DOHH2 (cell line): ENCODE data around the gene CTNNA2.

ENCODE experiments used
- H3F3A ChIP-seq: fragments of 200-600 bp; sonication (generic), shearing (Covaris generic); 2 replicates; pipeline ENCODE4 v1.6.0; 2016; ENCODE audit warnings: antibody characterized with exemption, mild to moderate bottlenecking; ENCODE audit not compliant: control insufficient read depth, insufficient read depth
- H3K27ac ChIP-seq: fragments of 200-600 bp; sonication (generic); 2 replicates; pipeline ENCODE4 v1.5.1; 2014; ENCODE audit warnings: low read depth, mild to moderate bottlenecking, low read length, moderate library complexity
- H3K27me3 ChIP-seq: fragments of 200-600 bp; sonication (generic); 2 replicates; pipeline ENCODE4 v1.6.1; 2014; ENCODE audit warnings: mild to moderate bottlenecking, low read length, mixed read lengths; ENCODE audit not compliant: control insufficient read depth
- H3K36me3 ChIP-seq: fragments of 200-600 bp; sonication (generic); 2 replicates; pipeline ENCODE4 v1.6.1; 2014; ENCODE audit warnings: mild to moderate bottlenecking, low read length, moderate library complexity, mixed read lengths; ENCODE audit not compliant: control insufficient read depth
- H3K4me1 ChIP-seq: fragments of 200-600 bp; sonication (generic); 2 replicates; pipeline ENCODE4 v1.6.1; 2014; ENCODE audit warnings: mild to moderate bottlenecking, low read length, mixed read lengths; ENCODE audit not compliant: control insufficient read depth
- H3K4me2 ChIP-seq: fragments of 200-600 bp; sonication (generic); 2 replicates; pipeline ENCODE4 v1.6.0; 2014; ENCODE audit warnings: mild to moderate bottlenecking, low read length, moderate library complexity
- H3K4me3 ChIP-seq: fragments of 200-600 bp; sonication (generic); 2 replicates; pipeline ENCODE4 v1.5.1; 2014; ENCODE audit warnings: mild to moderate bottlenecking, low read length, mixed read lengths
- H3K79me2 ChIP-seq: fragments of 200-600 bp; sonication (generic); 2 replicates; pipeline ENCODE4 v1.6.1; 2014; ENCODE audit warnings: mild to moderate bottlenecking, low read length, mixed read lengths; ENCODE audit not compliant: control insufficient read depth
- H3K9me2 ChIP-seq: fragments of 200-600 bp; sonication (generic); replicated peaks from 2 replicates; pipeline ENCODE4 v1.6.1; 2014; ENCODE audit warnings: mild to moderate bottlenecking, low read length, mixed read lengths; ENCODE audit not compliant: control insufficient read depth
- H3K9me3 ChIP-seq: fragments of 200-600 bp; sonication (generic); 2 replicates; pipeline ENCODE4 v1.6.1; 2014; ENCODE audit warnings: antibody characterized with exemption, low read length, mixed read lengths; ENCODE audit not compliant: control insufficient read depth, insufficient read depth
- H4K20me1 ChIP-seq: fragments of 200-600 bp; sonication (generic); 2 replicates; pipeline ENCODE4 v1.6.0; 2014; ENCODE audit warnings: low read depth, mild to moderate bottlenecking, antibody characterized with exemption, low read length, moderate library complexity; ENCODE audit not compliant: control insufficient read depth, insufficient read depth
- CTCF ChIP-seq: fragments of 200-600 bp; sonication (generic); IDR thresholded peaks from one replicate; pipeline ENCODE4 v1.5.1; 2014; ENCODE audit warnings: antibody characterized with exemption, mild to moderate bottlenecking, low read depth, low read length; ENCODE audit not compliant: poor library complexity, severe bottlenecking
- EZH2phosphoT487 ChIP-seq: fragments of 200-600 bp; sonication (generic); IDR thresholded peaks from 2 replicates; pipeline ENCODE4 v1.6.1; 2017; ENCODE audit warnings: borderline replicate concordance, mild to moderate bottlenecking, antibody characterized with exemption, low read length, moderate library complexity, mixed read lengths

The CTNNA2 gene

GRCh38 chr2:80374105-80374504 lies 861.3 kb downstream of the CTNNA2 start:
- Histone ChIP-seq H4K20me1 (no peaks in the 10 kb centered on the region), H3K79me2 (no peaks in the 10 kb centered on the region), H3K36me3 (no peaks in the 10 kb centered on the region), H3K4me3 (no peak overlapping the region), H3K9me3 (no peaks in the 10 kb centered on the region; the same call in 1 of the 2 replicates), H3K27me3 (no peaks in the 10 kb centered on the region), H3F3A (no peaks in the 10 kb centered on the region), H3K9me2 (no peaks in the 10 kb centered on the region), H3K4me2 (no peak overlapping the region), H3K27ac (no peak overlapping the region), H3K4me1 (no peaks in the 10 kb centered on the region)
- TF ChIP-seq EZH2phosphoT487 (no peak), CTCF (no peak)

- Histone ChIP-seq H3K4me2 (no peak overlapping the region), H3F3A (no peaks in the 10 kb centered on the region), H3K36me3 (no peaks in the 10 kb centered on the region), H4K20me1 (no peaks in the 10 kb centered on the region), H3K4me3 (no peak overlapping the region), H3K4me1 (no peaks in the 10 kb centered on the region), H3K9me3 (no peaks in the 10 kb centered on the region; the same call in 1 of the 2 replicates), H3K9me2 (no peaks in the 10 kb centered on the region), H3K79me2 (no peaks in the 10 kb centered on the region), H3K27ac (no peak overlapping the region), H3K27me3 (no peaks in the 10 kb centered on the region)
- TF ChIP-seq CTCF (no peak), EZH2phosphoT487 (no peak)
These were observed 864.2 kb downstream of the CTNNA2 start for GRCh38 chr2:80377071-80377470.

GRCh38 chr2:80380736-80381135 lies 867.9 kb downstream of the CTNNA2 start:
- Histone ChIP-seq H3K27me3 (no peaks in the 10 kb centered on the region), H3K4me3 (no peak overlapping the region), H3K36me3 (no peaks in the 10 kb centered on the region), H4K20me1 (no peaks in the 10 kb centered on the region), H3K79me2 (no peaks in the 10 kb centered on the region), H3K4me1 (no peaks in the 10 kb centered on the region), H3K27ac (no peak overlapping the region), H3K4me2 (no peak overlapping the region), H3K9me2 (no peaks in the 10 kb centered on the region), H3K9me3 (no peaks in the 10 kb centered on the region; the same call in 1 of the 2 replicates), H3F3A (no peaks in the 10 kb centered on the region)
- TF ChIP-seq EZH2phosphoT487 = no peak
- TF ChIP-seq CTCF = no peak

GRCh38 chr2:80381666-80382065 lies 868.8 kb downstream of the CTNNA2 start:
- H3K27ac ChIP-seq = no peak overlapping the region
- no peaks in the 10 kb centered on the region for H3K9me2 ChIP-seq
- no peaks in the 10 kb centered on the region for H3K36me3 ChIP-seq
- no peaks in the 10 kb centered on the region for H3F3A ChIP-seq
- H4K20me1 ChIP-seq = no peaks in the 10 kb centered on the region
- H3K27me3 ChIP-seq = no peaks in the 10 kb centered on the region
- H3K9me3 ChIP-seq = no peaks in the 10 kb centered on the region; the same call in 1 of the 2 replicates
- TF ChIP-seq CTCF (no peak), EZH2phosphoT487 (no peak)
- H3K4me2 ChIP-seq = no peak overlapping the region
- H3K4me1 ChIP-seq = no peaks in the 10 kb centered on the region
- H3K4me3 ChIP-seq = no peak overlapping the region
- H3K79me2 ChIP-seq = no peaks in the 10 kb centered on the region
